Measurements from ENCODE around the gene UMPS. TPM values are rescaled to one million over a fixed set of nuclear protein-coding genes. Genes with fewer than 3 reads are reported as not detected.

UMPS gene
- total RNA-seq, 1 experiment from 2014 or later, result 45.4 TPM

DNA sequence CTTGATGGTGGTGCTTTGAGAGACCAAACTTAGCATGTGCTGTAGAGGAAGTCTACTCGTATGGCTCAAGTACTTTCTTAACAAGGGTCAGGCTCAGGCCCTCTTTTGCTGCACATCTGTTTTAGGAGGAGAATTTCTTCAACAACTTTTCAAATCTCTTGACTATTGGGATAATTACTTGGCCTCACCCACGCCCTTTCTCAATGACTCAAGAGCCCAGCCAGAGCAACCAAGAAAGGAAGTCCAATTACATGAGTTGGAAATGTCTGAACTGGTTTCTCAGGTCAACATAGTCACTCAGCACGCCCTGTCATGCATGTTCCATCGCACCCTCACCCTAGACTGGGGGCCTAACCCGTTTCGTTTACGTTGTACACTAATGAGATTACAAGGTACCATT, 44.8 kb upstream of the UMPS start (continued):
- TF ChIP-seq, protein P1, sequence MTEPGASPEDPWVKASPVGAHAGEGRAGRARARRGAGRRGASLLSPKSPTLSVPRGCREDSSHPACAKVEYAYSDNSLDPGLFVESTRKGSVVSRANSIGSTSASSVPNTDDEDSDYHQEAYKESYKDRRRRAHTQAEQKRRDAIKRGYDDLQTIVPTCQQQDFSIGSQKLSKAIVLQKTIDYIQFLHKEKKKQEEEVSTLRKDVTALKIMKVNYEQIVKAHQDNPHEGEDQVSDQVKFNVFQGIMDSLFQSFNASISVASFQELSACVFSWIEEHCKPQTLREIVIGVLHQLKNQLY (CRISPR knock-in tag; IDR thresholded peaks at IDR 0.05), result no peak

DNA sequence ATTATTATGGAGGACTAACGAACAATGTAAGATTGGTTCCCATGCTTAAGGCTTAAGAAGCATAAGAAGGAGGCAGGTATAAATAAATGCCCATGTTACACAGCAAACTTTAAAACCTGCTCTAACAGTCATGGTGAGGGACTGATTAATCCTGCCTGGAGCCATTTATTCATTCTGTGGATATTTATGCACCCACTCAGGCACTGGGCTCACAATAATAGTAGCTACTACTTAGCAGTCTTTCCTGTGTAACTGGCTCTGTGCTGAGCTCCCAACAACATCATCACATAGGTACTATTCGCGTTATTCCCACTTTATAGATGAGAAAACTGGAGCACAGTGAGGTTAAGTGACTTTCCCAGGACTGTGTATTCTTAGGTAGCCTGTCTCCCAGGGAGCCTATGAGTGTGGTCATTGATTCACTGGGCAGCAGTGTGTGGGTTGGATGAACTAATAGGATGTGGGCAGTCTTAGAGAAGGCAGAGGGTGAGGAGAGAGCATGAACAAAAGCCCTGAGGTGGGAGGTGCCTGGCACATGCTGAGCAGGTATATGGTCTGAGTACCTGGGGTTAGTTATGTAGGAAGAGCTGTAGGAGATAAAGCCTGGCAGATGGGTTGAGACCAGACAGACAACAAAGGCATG, 44.1 kb upstream of the UMPS start:
- Mint-ChIP-seq H3K9me3 (no peaks in the 10 kb centered on the region), H3K4me1 (peaks cover 6% of the 10 kb centered on the region; the same call in 1 of the 2 replicates), H3K4me3 (no peak overlapping the region), H3K27me3 (ENCODE audit: low read depth) (no peaks in the 10 kb centered on the region), H3K36me3 (no peaks in the 10 kb centered on the region), H3K27ac (no peak overlapping the region)
- DNase-seq (ENCODE audit: low spot score) (no peak), ATAC-seq (no peak)
- ChIA-PET CTCF (no interaction called here), POLR2A (no interaction called here)
- TF ChIP-seq, protein P2, sequence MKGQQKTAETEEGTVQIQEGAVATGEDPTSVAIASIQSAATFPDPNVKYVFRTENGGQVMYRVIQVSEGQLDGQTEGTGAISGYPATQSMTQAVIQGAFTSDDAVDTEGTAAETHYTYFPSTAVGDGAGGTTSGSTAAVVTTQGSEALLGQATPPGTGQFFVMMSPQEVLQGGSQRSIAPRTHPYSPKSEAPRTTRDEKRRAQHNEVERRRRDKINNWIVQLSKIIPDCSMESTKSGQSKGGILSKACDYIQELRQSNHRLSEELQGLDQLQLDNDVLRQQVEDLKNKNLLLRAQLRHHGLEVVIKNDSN (CRISPR knock-in tag; IDR thresholded peaks at IDR 0.05), result no peak
- TF ChIP-seq, protein P3, sequence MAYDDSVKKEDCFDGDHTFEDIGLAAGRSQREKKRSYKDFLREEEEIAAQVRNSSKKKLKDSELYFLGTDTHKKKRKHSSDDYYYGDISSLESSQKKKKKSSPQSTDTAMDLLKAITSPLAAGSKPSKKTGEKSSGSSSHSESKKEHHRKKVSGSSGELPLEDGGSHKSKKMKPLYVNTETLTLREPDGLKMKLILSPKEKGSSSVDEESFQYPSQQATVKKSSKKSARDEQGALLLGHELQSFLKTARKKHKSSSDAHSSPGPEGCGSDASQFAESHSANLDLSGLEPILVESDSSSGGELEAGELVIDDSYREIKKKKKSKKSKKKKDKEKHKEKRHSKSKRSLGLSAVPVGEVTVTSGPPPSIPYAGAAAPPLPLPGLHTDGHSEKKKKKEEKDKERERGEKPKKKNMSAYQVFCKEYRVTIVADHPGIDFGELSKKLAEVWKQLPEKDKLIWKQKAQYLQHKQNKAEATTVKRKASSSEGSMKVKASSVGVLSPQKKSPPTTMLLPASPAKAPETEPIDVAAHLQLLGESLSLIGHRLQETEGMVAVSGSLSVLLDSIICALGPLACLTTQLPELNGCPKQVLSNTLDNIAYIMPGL (CRISPR knock-in tag; IDR thresholded peaks at IDR 0.05), result no peak
- TF ChIP-seq SMAD4 (CRISPR knock-in tag; IDR thresholded peaks at IDR 0.05) (no peak), ZNF232 (CRISPR knock-in tag; IDR thresholded peaks at IDR 0.05) (no peak), ZNF121 (CRISPR knock-in tag; IDR thresholded peaks at IDR 0.05) (no peak), ZNF396 (CRISPR knock-in tag; IDR thresholded peaks at IDR 0.05; ENCODE audit: borderline replicate concordance) (no peak), TP53 (CRISPR knock-in tag; IDR thresholded peaks at IDR 0.05) (no peak), SP1 (CRISPR knock-in tag; conservative IDR thresholded peaks at IDR 0.05) (no peak), GABPB1 (CRISPR knock-in tag; IDR thresholded peaks at IDR 0.05) (no peak), JUN (CRISPR knock-in tag; IDR thresholded peaks at IDR 0.05) (no peak), TCF7 (CRISPR knock-in tag; IDR thresholded peaks at IDR 0.05; ENCODE audit: low read depth) (no peak)
- TF ChIP-seq, protein P4, sequence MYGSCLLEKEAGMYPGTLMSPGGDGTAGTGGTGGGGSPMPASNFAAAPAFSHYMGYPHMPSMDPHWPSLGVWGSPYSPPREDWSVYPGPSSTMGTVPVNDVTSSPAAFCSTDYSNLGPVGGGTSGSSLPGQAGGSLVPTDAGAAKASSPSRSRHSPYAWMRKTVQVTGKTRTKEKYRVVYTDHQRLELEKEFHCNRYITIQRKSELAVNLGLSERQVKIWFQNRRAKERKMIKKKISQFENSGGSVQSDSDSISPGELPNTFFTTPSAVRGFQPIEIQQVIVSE (CRISPR knock-in tag; IDR thresholded peaks at IDR 0.05; ENCODE audit: borderline replicate concordance), result no peak
- TF ChIP-seq, protein P5, sequence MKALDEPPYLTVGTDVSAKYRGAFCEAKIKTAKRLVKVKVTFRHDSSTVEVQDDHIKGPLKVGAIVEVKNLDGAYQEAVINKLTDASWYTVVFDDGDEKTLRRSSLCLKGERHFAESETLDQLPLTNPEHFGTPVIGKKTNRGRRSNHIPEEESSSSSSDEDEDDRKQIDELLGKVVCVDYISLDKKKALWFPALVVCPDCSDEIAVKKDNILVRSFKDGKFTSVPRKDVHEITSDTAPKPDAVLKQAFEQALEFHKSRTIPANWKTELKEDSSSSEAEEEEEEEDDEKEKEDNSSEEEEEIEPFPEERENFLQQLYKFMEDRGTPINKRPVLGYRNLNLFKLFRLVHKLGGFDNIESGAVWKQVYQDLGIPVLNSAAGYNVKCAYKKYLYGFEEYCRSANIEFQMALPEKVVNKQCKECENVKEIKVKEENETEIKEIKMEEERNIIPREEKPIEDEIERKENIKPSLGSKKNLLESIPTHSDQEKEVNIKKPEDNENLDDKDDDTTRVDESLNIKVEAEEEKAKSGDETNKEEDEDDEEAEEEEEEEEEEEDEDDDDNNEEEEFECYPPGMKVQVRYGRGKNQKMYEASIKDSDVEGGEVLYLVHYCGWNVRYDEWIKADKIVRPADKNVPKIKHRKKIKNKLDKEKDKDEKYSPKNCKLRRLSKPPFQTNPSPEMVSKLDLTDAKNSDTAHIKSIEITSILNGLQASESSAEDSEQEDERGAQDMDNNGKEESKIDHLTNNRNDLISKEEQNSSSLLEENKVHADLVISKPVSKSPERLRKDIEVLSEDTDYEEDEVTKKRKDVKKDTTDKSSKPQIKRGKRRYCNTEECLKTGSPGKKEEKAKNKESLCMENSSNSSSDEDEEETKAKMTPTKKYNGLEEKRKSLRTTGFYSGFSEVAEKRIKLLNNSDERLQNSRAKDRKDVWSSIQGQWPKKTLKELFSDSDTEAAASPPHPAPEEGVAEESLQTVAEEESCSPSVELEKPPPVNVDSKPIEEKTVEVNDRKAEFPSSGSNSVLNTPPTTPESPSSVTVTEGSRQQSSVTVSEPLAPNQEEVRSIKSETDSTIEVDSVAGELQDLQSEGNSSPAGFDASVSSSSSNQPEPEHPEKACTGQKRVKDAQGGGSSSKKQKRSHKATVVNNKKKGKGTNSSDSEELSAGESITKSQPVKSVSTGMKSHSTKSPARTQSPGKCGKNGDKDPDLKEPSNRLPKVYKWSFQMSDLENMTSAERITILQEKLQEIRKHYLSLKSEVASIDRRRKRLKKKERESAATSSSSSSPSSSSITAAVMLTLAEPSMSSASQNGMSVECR (CRISPR knock-in tag; IDR thresholded peaks at IDR 0.05; ENCODE audit: borderline replicate concordance), result no peak
- TF ChIP-seq, protein P6, sequence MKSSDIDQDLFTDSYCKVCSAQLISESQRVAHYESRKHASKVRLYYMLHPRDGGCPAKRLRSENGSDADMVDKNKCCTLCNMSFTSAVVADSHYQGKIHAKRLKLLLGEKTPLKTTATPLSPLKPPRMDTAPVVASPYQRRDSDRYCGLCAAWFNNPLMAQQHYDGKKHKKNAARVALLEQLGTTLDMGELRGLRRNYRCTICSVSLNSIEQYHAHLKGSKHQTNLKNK (CRISPR knock-in tag; IDR thresholded peaks at IDR 0.05), result no peak
- TF ChIP-seq, protein P7, sequence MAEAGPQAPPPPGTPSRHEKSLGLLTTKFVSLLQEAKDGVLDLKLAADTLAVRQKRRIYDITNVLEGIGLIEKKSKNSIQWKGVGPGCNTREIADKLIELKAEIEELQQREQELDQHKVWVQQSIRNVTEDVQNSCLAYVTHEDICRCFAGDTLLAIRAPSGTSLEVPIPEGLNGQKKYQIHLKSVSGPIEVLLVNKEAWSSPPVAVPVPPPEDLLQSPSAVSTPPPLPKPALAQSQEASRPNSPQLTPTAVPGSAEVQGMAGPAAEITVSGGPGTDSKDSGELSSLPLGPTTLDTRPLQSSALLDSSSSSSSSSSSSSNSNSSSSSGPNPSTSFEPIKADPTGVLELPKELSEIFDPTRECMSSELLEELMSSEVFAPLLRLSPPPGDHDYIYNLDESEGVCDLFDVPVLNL (CRISPR knock-in tag; IDR thresholded peaks at IDR 0.05; ENCODE audit: borderline replicate concordance, low read depth), result no peak
- TF ChIP-seq, protein P8, sequence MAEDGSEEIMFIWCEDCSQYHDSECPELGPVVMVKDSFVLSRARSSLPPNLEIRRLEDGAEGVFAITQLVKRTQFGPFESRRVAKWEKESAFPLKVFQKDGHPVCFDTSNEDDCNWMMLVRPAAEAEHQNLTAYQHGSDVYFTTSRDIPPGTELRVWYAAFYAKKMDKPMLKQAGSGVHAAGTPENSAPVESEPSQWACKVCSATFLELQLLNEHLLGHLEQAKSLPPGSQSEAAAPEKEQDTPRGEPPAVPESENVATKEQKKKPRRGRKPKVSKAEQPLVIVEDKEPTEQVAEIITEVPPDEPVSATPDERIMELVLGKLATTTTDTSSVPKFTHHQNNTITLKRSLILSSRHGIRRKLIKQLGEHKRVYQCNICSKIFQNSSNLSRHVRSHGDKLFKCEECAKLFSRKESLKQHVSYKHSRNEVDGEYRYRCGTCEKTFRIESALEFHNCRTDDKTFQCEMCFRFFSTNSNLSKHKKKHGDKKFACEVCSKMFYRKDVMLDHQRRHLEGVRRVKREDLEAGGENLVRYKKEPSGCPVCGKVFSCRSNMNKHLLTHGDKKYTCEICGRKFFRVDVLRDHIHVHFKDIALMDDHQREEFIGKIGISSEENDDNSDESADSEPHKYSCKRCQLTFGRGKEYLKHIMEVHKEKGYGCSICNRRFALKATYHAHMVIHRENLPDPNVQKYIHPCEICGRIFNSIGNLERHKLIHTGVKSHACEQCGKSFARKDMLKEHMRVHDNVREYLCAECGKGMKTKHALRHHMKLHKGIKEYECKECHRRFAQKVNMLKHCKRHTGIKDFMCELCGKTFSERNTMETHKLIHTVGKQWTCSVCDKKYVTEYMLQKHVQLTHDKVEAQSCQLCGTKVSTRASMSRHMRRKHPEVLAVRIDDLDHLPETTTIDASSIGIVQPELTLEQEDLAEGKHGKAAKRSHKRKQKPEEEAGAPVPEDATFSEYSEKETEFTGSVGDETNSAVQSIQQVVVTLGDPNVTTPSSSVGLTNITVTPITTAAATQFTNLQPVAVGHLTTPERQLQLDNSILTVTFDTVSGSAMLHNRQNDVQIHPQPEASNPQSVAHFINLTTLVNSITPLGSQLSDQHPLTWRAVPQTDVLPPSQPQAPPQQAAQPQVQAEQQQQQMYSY (CRISPR knock-in tag; IDR thresholded peaks at IDR 0.05), result no peak

Data from WTC11 (cell line).